ENCODE results near the gene PKIG.
"Not testable (repeated sequence)": the region's sequence is repeated elsewhere in the genome, so short reads cannot be mapped to it uniquely, and the experiment has no call there.

Gene PKIG

DNA sequence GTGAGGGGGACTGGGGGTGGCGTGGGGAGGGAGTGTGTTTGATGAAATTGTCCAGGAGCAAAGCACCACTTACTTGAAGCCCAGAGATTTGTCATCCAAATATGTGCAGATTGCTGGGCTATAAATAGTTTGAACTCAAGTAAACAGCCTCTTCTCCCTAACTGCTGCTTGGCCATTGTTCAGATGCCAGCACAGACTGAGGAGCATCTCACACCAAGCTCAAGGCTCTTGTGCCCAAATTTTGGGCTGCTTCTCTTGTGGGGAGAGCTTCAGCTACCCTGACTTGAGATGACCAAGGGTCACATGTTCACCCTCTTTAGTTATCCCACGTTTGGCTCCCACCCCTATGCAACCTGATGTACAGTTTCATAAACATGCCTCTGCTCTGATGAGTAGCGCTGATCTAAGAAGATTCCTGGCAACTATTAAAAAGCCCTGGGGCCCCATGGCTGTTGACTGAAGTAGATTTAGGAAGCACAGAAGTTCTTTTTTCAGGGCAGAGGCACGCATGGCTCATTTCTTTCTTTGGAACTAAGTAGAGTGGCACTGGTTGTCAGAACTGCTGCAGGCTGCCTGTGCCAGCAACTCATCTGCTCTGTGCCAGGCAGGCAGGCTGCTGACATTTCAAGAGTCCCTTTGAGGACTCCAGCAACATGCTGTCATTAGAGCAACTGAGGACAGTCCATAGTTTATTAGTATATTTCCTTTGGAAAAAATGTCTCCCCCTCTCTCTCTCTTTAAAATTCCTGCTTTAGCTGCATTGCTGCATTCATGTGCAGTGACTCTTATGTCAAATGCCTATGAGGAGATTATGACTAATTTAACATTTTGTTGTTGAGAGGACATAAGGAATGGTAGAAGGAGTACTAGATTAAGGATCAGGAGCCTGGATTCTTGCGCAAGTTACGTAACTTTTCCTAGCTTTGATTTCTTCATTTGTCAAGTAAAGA is 9.6 kb upstream of the PKIG start:
- peak; percentile 90 for DNase-seq (ENCODE audit: low read depth)

DNA sequence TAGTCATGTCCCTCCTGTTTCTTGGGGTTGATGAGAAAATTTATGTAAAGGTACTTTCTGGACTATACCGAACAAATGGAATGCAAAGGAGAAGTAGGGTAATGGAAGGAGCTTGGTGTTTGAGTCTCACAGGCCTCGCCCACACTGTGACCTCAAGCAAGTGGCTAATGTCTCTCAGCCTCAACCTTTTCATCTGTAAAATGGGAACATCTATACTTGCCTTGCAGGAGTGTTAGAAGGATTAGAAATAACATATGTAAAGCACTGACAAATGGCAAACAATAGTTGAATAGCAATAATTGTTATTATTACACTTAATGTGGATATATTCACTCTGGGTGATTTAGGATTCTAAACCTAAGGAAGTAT is 8.9 kb upstream of the PKIG start:
- DNase-seq (ENCODE audit: low read depth) = no peak

DNA sequence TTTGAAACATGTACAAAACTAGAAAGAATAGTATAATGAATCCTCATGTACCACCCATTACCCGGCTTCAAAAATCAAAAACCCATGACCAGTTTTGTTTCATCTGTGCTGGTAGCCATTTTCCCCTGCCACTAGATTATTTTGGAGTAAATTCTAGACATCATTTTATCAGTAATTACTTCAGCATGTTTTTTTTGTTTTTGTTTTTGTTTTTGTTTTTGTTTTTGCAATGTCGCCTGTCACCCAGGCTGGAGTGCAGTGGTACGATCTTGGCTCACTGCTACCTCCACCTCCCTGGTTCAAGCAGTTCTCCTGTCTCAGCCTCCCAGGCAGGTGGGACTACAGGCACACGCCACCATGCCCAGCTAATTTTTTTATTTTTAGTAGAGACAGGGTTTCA is 8.0 kb upstream of the PKIG start:
- no peak for DNase-seq (ENCODE audit: low read depth)

DNA sequence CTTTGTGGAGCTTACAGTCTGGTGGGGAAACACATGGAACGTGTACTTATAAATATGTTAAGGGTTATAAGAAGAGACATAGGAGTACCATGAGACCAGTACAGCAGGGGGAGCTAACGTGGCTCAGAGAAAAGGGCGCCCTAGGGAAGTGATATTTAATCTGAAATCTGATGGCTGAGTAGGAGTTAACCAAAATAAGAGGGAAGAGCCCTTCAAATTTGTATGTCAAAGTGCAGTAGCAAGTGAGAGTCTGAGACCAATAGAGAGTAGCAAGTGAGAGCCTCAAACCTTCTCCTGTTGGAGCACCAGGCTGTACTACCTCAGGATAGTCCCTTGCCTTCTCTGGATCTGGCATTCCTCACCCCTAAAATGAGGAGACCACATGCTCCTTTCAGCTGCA is 6.1 kb upstream of the PKIG start:
- DNase-seq (ENCODE audit: low read depth) = peak; percentile 70

GRCh38 chr20:44579313-44580081 is 2.9 kb upstream of the PKIG start:
- no peak for DNase-seq (ENCODE audit: low read depth)

GRCh38 chr20:44580581-44581268 is 1.7 kb upstream of the PKIG start:
- DNase-seq (ENCODE audit: low read depth) = peak; percentile 31

GRCh38 chr20:44581515-44581914 is 864 bp upstream of the PKIG start:
- DNase-seq (ENCODE audit: low read depth) = peak; percentile 31

GRCh38 chr20:44583157-44583556 is 778 bp downstream of the PKIG start:
- no peak for DNase-seq (ENCODE audit: low read depth)

GRCh38 chr20:44584162-44584561 is 1.8 kb downstream of the PKIG start:
- DNase-seq (ENCODE audit: low read depth) = no peak

DNA sequence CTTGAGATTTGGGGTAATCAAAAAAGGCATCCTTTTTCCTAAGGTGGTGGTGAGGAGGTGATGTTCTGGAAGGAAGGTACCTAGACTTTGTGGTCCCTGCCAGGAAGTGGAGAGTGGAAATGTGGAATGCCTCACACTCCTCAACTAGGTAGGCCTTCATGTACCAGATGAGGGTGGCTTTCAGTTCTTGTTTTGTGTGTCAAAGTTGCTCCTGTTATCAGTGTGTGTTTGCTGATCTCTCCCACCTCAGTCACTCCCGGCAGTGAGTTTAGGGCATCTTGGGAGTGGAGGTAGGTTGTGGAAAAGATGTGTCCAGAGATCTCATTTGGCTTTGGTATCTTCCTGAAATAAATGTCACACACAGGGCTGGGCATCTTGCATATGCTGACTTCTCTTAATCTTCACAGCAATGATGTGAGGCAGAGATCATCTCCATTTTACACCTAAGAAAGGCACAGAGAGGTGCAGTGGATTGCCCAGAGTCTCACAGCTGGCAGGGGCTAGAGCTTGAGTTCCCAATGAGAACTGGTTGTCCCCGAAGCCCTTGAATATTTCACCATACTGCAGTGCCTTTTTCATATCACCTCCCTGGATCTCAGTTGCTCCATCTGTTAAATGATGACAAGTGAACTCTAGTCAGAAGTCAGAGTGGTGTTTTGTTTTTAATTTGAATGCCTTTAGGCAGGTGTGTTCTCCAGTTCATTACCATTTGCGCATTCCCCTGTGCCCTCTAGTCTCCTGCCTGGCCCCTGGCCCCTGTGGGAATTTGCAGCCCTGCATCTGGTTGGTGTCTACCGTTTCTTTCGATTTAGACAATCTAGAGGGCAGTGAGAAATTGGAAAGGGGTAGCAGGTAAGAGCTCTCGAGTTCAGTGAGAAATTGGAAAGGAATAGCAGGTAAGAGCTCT is 2.9 kb downstream of the PKIG start:
- DNase-seq (ENCODE audit: low read depth) = no peak

- no peak for DNase-seq (ENCODE audit: low read depth)
These were observed 4.0 kb downstream of the PKIG start for GRCh38 chr20:44586289-44586911.

DNA sequence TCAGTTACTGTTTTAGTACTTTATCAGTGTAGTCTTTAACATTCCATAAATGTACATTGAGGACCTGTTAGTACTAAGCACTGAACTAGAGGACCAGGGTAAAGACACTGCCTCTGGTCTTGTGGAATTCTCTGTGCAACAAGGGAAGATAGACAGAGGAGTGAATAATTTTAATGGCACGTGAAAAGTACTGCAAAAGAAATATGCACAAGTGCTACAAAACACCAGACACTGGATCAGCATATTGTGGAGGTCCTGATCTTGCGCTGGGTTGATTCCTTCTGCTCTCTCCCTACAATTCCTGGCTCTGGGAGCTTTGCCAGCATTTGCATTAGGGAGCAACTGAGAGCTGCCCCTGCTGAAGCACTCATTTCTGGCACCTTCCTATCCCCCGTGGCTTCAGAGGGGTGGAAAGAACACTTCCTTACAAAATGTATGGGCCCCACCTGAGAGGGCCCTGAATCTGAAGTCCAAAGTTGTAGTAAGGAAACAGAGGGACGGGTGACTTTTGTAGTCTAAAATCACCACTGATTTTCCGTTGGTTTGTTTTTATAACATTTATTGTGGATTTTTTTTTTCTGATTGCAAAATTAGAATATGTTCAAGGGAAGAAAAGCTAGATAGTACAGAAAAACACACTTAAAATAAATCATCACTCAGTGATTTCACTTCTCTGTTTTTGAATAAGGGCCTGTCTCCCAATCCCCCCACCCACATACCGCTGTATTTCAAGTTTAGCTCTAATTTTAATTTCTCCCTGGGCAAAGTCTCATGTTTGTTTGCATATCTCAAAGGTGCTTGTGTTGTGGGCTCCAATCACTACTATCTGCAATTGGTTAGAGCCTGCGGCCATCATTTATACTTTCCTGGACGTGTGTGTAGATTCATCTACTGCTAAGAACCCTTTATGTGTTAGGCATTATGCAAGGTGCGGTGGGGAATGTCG is 4.9 kb downstream of the PKIG start:
- DNase-seq (ENCODE audit: low read depth) = no peak

GRCh38 chr20:44588321-44588720 is 5.9 kb downstream of the PKIG start:
- not testable (repeated sequence) for DNase-seq (ENCODE audit: low read depth)

DNA sequence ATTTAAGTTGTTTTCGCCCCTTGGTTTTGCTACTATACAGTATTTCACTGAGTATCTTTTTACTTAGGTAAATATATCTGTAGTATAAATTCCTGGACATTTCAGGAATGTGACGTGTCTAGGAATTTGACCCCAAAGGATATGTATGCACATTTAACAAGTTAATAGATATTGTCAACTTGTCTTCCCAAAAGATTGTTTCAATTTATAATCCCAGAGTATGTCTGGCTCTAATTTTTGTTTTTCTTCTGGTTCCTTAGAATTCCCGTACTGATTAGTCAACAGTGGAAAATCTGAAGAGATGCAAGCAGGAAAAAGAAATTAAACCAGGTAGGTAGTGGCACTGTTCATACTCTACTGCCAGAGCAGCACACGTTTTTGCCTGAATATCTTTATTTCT is 7.2 kb downstream of the PKIG start:
- no peak for DNase-seq (ENCODE audit: low read depth)

- no peak for DNase-seq (ENCODE audit: low read depth)
These were observed 8.8 kb downstream of the PKIG start for GRCh38 chr20:44590980-44591778.

DNA sequence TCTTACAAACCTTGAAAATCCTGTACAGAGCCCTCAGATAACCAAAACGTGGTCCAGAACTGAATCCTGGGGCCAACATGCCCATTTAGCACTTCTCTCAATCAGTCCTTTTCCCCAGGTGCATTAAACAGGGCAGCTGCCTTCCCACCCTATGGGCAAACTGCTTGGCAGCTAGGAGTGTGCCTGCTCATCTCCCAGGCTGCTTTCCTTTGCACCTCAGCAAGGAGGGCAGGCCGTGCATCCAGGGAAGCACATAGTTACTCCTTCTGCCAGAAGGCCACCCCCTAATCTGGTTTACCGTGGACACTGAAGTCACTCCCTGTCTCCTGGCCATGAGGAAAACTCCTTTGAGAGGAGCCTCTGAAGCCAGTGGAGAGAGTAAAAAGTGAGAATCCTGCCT is 10.0 kb downstream of the PKIG start:
- no peak for DNase-seq (ENCODE audit: low read depth)

- DNase-seq (ENCODE audit: low read depth) = no peak
These were observed 11.4 kb downstream of the PKIG start for GRCh38 chr20:44593751-44594150.

GRCh38 chr20:44594730-44595129 is 12.4 kb downstream of the PKIG start:
- DNase-seq (ENCODE audit: low read depth) = peak; percentile 56

- DNase-seq (ENCODE audit: low read depth) = no peak
These were observed 13.6 kb downstream of the PKIG start for GRCh38 chr20:44596010-44596409.

Measured in fibroblast of gingiva (primary cell).